GM23338 (cell line): Measurements from ENCODE around the gene SEMA5A. TPM values are rescaled to one million over a fixed set of nuclear protein-coding genes. Genes with fewer than 3 reads are reported as not detected.

Experiments
- ATAC-seq: fragments of 200-7000 bp; cut with Tn5 transposase; 3 replicates; pipeline ENCODE4 v1.9.1; 2020
- DNase-seq: peaks from one replicate; pipeline ENCODE4 v3.0.0-alpha.2; 2015; ENCODE audit warnings: low spot score
- H2AFZ ChIP-seq: fragments of 200-600 bp; sonication (generic); 2 replicates; pipeline ENCODE4 v1.8.0; 2016; ENCODE audit warnings: antibody characterized with exemption, mild to moderate bottlenecking, moderate library complexity
- H3F3A ChIP-seq: fragments of 200-600 bp; sonication (generic); replicated peaks from 2 replicates; pipeline ENCODE4 v1.8.0; 2017; ENCODE audit warnings: antibody characterized with exemption, mixed run types, low read depth
- H3K27ac ChIP-seq: fragments of 200-600 bp; sonication (generic); 2 replicates; pipeline ENCODE4 v1.6.1; 2016; ENCODE audit warnings: low read depth
- H3K27me3 ChIP-seq: fragments of 200-600 bp; sonication (generic); 2 replicates; pipeline ENCODE4 v1.8.0; 2016; ENCODE audit warnings: mild to moderate bottlenecking, mixed run types, moderate library complexity; ENCODE audit not compliant: insufficient read depth
- H3K36me3 ChIP-seq: fragments of 200-600 bp; sonication (generic); 2 replicates; pipeline ENCODE4 v1.8.0; 2016; ENCODE audit warnings: mild to moderate bottlenecking; ENCODE audit not compliant: insufficient read depth
- H3K4me1 ChIP-seq: fragments of 200-600 bp; sonication (generic); 2 replicates; pipeline ENCODE4 v1.8.0; 2016; ENCODE audit warnings: mild to moderate bottlenecking, moderate library complexity; ENCODE audit not compliant: insufficient read depth
- H3K4me2 ChIP-seq: fragments of 200-600 bp; sonication (generic); 2 replicates; pipeline ENCODE4 v1.7.1; 2017; ENCODE audit warnings: mixed run types
- H3K4me3 ChIP-seq: fragments of 200-600 bp; sonication (generic); 2 replicates; pipeline ENCODE4 v1.6.1; 2016; ENCODE audit warnings: mixed run types
- H3K79me2 ChIP-seq: fragments of 200-600 bp; sonication (generic); replicated peaks from 2 replicates; pipeline ENCODE4 v1.8.0; 2017; ENCODE audit warnings: mild to moderate bottlenecking; ENCODE audit not compliant: insufficient read depth
- H3K9me2 ChIP-seq: fragments of 200-600 bp; sonication (generic); 2 replicates; pipeline ENCODE4 v1.8.0; 2017; ENCODE audit not compliant: insufficient read depth
- H4K20me1 ChIP-seq: fragments of 200-600 bp; sonication (generic); replicated peaks from 2 replicates; pipeline ENCODE4 v1.8.0; 2017; ENCODE audit warnings: mild to moderate bottlenecking; ENCODE audit not compliant: insufficient read depth
- H3K27ac Mint-ChIP-seq: 2 replicates; pipeline ENCODE4 v1.8.0; 2020; ENCODE audit warnings: inconsistent platforms, mild to moderate bottlenecking, moderate library complexity, mixed read lengths
- H3K27me3 Mint-ChIP-seq: 3 replicates; pipeline ENCODE4 v1.8.0; 2022; ENCODE audit warnings: low read depth, mild to moderate bottlenecking, moderate library complexity, mixed read lengths, inconsistent platforms; ENCODE audit not compliant: insufficient read depth, poor library complexity
- H3K36me3 Mint-ChIP-seq: 3 replicates; pipeline ENCODE4 v1.8.0; 2021; ENCODE audit warnings: low read depth, mild to moderate bottlenecking, inconsistent platforms, moderate library complexity, mixed read lengths
- H3K4me1 Mint-ChIP-seq: 3 replicates; pipeline ENCODE4 v1.8.0; 2020; ENCODE audit warnings: mild to moderate bottlenecking, inconsistent platforms, mixed read lengths
- H3K4me3 Mint-ChIP-seq: 3 replicates; pipeline ENCODE4 v1.8.0; 2021; ENCODE audit warnings: moderate library complexity, mild to moderate bottlenecking, inconsistent platforms, mixed read lengths
- H3K9me3 Mint-ChIP-seq: 3 replicates; pipeline ENCODE4 v1.8.0; 2020; ENCODE audit warnings: moderate library complexity, mild to moderate bottlenecking, inconsistent platforms, mixed read lengths
- JUNB ChIP-seq: IDR thresholded peaks from one replicate; pipeline ENCODE4 v1.6.1; 2016; ENCODE audit warnings: antibody characterized with exemption; ENCODE audit not compliant: unreplicated experiment
- NANOG ChIP-seq: IDR thresholded peaks from 2 replicates; pipeline ENCODE4 v1.6.1; 2016; ENCODE audit warnings: antibody characterized with exemption, borderline replicate concordance
- STAT1 ChIP-seq: IDR thresholded peaks from one replicate; pipeline ENCODE4 v1.6.1; 2016; ENCODE audit warnings: antibody characterized with exemption; ENCODE audit not compliant: unreplicated experiment
- ZNF462 ChIP-seq: fragments of 250-450 bp; sonication (Bioruptor Pico); IDR thresholded peaks from 2 replicates; pipeline ENCODE4 v1.5.0; 2020; ENCODE audit warnings: mild to moderate bottlenecking, moderate library complexity
- polyA plus RNA-seq: library from polyadenylated mRNA; unstranded; fragments of >200 nt; fragmentation: Nextera tagmentation; extraction: Ambion mirVana; gene quantifications from 2 replicates; pipeline ENCODE4 v1.2.1, GENCODE V29; 2016
- total RNA-seq: library from RNA; depleted of rRNA; stranded (reverse); fragments of >200 nt; shearing (Covaris generic); gene quantifications from 2 replicates; pipeline ENCODE4 v1.2.3, GENCODE V29; 2014
- TF ChIP-seq, protein P1 (sequence below): IDR thresholded peaks from one replicate; pipeline ENCODE4 v1.6.1; 2018; ENCODE audit warnings: antibody characterized with exemption; ENCODE audit not compliant: unreplicated experiment

Gene SEMA5A
- total and polyA plus RNA-seq, 2 experiments from 2014 or later = 2.1 to 8.1 TPM

DNA sequence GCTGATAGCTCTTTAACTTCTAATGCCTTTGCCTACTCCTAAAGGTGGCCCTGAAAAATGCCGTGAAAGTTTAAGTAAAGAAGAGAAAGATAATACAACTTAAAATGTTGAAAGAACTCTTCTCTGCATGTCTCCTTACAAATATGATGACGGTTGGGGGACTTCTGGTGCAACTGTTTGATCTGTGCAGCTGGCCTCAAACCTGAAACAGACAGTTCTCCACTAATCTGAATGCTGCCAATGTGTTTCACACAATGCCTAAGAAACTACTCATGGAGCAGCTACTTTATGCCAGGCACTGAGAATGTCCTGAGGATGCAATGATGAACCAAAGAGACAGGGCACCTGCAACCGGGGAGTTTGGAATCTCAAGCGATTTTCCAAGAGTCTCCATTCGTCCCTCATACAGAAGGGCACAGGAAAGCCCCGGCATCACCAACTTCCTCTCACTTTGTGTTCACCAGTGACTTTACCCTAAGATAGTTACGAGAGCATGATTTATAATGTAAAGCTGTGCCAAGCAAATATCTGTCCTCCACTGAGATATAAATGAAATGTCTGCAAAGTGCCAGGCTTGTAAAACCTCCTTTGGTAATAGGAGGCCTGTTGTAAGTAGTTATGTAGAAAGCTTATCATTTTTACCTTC, 455.4 kb downstream of the SEMA5A start:
- no peak for TF ChIP-seq STAT1
- TF ChIP-seq JUNB = no peak
- TF ChIP-seq, protein P1, sequence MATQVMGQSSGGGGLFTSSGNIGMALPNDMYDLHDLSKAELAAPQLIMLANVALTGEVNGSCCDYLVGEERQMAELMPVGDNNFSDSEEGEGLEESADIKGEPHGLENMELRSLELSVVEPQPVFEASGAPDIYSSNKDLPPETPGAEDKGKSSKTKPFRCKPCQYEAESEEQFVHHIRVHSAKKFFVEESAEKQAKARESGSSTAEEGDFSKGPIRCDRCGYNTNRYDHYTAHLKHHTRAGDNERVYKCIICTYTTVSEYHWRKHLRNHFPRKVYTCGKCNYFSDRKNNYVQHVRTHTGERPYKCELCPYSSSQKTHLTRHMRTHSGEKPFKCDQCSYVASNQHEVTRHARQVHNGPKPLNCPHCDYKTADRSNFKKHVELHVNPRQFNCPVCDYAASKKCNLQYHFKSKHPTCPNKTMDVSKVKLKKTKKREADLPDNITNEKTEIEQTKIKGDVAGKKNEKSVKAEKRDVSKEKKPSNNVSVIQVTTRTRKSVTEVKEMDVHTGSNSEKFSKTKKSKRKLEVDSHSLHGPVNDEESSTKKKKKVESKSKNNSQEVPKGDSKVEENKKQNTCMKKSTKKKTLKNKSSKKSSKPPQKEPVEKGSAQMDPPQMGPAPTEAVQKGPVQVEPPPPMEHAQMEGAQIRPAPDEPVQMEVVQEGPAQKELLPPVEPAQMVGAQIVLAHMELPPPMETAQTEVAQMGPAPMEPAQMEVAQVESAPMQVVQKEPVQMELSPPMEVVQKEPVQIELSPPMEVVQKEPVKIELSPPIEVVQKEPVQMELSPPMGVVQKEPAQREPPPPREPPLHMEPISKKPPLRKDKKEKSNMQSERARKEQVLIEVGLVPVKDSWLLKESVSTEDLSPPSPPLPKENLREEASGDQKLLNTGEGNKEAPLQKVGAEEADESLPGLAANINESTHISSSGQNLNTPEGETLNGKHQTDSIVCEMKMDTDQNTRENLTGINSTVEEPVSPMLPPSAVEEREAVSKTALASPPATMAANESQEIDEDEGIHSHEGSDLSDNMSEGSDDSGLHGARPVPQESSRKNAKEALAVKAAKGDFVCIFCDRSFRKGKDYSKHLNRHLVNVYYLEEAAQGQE = no peak
- TF ChIP-seq NANOG = no peak
- no peak overlapping the region for H3K27ac ChIP-seq
- H3K27me3 Mint-ChIP-seq = no peaks in the 10 kb centered on the region
- H2AFZ ChIP-seq = no peak overlapping the region
- no peaks in the 10 kb centered on the region for H3K79me2 ChIP-seq
- H3F3A ChIP-seq = no peaks in the 10 kb centered on the region
- no peak for ATAC-seq
- H3K9me3 Mint-ChIP-seq = peaks cover 16% of the 10 kb centered on the region
- no peak overlapping the region for H3K27ac Mint-ChIP-seq
- H3K36me3 Mint-ChIP-seq = peaks cover 15% of the 10 kb centered on the region
- no peaks in the 10 kb centered on the region for H3K27me3 ChIP-seq
- no peaks in the 10 kb centered on the region for H3K9me2 ChIP-seq
- no peak overlapping the region for H3K4me3 Mint-ChIP-seq
- H3K4me1 ChIP-seq = no peaks in the 10 kb centered on the region
- H4K20me1 ChIP-seq = no peaks in the 10 kb centered on the region
- no peak overlapping the region for H3K4me2 ChIP-seq
- no peak overlapping the region for H3K4me3 ChIP-seq
- DNase-seq = no peak
- no peaks in the 10 kb centered on the region for H3K36me3 ChIP-seq
- H3K4me1 Mint-ChIP-seq = no peaks in the 10 kb centered on the region

DNA sequence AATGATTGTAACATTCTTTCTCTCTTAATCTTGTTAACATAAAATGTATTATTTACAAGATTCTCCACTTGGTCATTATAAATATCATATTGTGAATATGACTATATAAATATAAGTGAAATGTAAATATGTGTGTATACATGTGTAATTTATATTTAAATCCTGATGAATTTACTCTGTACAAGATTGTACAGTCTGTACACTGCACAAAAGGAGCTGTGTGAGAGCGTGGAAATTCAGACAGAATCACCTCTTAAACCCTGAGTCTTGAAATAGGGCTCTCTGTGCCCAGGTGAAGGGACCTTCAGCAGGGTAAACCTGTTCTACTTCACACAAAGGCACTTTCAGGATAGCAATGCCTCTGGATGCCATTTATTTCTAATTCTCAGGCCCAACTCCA, 456.0 kb downstream of the SEMA5A start:
- DNase-seq (no peak), ATAC-seq (no peak)
- Histone ChIP-seq H3K27ac (no peak overlapping the region), H3F3A (no peaks in the 10 kb centered on the region), H3K4me3 (no peak overlapping the region), H3K9me2 (no peaks in the 10 kb centered on the region), H3K36me3 (no peaks in the 10 kb centered on the region), H4K20me1 (no peaks in the 10 kb centered on the region), H2AFZ (no peak overlapping the region), H3K79me2 (no peaks in the 10 kb centered on the region), H3K4me2 (no peak overlapping the region), H3K4me1 (no peaks in the 10 kb centered on the region), H3K27me3 (no peaks in the 10 kb centered on the region)
- H3K36me3 Mint-ChIP-seq = peaks cover 21% of the 10 kb centered on the region
- no peak overlapping the region for H3K4me3 Mint-ChIP-seq
- no peak for TF ChIP-seq ZNF462
- H3K9me3 Mint-ChIP-seq = peaks cover 22% of the 10 kb centered on the region
- H3K27me3 Mint-ChIP-seq = no peaks in the 10 kb centered on the region
- H3K27ac Mint-ChIP-seq = no peak overlapping the region
- H3K4me1 Mint-ChIP-seq = no peaks in the 10 kb centered on the region
